ENCODE results near the gene SLC7A4.

SLC7A4 gene

GRCh38 chr22:20985720-20986119 is 46.6 kb downstream of the SLC7A4 start:
- Histone ChIP-seq H4K20me1 (ENCODE audit: insufficient read depth, low read length) (no peaks in the 10 kb centered on the region), H3K4me2 (ENCODE audit: insufficient read depth, low read length) (no peak overlapping the region), H3K9ac (ENCODE audit: low read depth, low read length) (no peak overlapping the region), H3K36me3 (ENCODE audit: insufficient read depth, low read length) (peaks cover 54% of the 10 kb centered on the region), H3K79me2 (ENCODE audit: insufficient read depth, low read length) (peaks cover 34% of the 10 kb centered on the region), H3K4me1 (ENCODE audit: insufficient read depth, low read length) (peaks cover 28% of the 10 kb centered on the region), H3K27ac (ENCODE audit: low read length) (no peak overlapping the region), H3K9me3 (ENCODE audit: insufficient read depth, low read length, severe bottlenecking) (no peaks in the 10 kb centered on the region), H3K27me3 (ENCODE audit: insufficient read depth, low read length, poor library complexity) (no peaks in the 10 kb centered on the region), H2AFZ (ENCODE audit: low read depth, low read length) (no peak overlapping the region), H3K4me3 (ENCODE audit: low read depth in 1 of 2, low read length in 2 of 2) (no peak overlapping the region)
- ATAC-seq (ENCODE audit: insufficient read depth, low read depth) (no peak), DNase-seq (no peak)
- TF ChIP-seq CTCF (IDR thresholded peaks at IDR 0.05; ENCODE audit: borderline replicate concordance, extremely low read depth, low read length, poor library complexity, severe bottlenecking) (no peak), EZH2 (IDR thresholded peaks at IDR 0.05; ENCODE audit: borderline replicate concordance, low read depth, low read length, severe bottlenecking) (no peak)

DNA sequence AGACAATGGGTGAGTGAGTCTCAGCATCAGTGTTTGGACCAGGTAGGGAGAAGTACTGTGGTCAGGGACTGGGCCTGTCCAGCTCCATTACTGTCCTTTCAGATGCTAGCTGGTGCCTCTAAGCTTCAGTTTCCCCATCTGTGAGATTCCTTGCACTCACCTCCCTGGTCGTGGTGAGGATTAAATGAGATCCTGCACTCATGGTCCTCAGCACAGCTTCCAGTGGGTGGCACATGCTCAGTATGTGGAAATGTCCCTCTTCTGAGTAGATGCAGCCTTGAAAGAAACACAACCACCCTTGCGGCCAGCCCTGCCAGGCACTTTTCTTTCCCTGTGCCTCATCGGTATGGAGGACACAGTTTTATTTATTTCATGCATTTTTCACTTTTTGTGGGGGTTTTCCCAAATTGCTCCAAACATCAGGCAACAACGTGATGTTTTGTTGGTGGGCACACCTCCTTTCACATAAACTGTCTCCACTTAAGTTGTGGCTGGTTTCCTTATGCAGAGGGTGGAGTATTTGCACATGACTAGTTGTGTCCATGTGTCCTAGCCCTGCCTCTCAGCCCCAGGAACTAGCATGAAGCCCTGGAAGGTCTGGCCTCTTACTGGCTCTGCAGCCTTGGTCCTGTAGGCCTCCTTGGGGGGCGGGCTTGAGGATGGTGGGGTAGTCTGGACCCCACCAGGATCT is 49.1 kb downstream of the SLC7A4 start:
- DNase-seq (no peak), ATAC-seq (ENCODE audit: insufficient read depth, low read depth) (no peak)
- Histone ChIP-seq H3K4me1 (ENCODE audit: insufficient read depth, low read length) (peaks cover 30% of the 10 kb centered on the region), H3K9ac (ENCODE audit: low read depth, low read length) (peak overlapping the region; percentile 88), H3K79me2 (ENCODE audit: insufficient read depth, low read length) (peaks cover 34% of the 10 kb centered on the region), H4K20me1 (ENCODE audit: insufficient read depth, low read length) (no peaks in the 10 kb centered on the region), H3K27ac (ENCODE audit: low read length) (peak overlapping the region; percentile 94), H2AFZ (ENCODE audit: low read depth, low read length) (peak overlapping the region; percentile 95; the same call in 1 of the 2 replicates), H3K9me3 (ENCODE audit: insufficient read depth, low read length, severe bottlenecking) (peaks cover 5% of the 10 kb centered on the region), H3K4me2 (ENCODE audit: insufficient read depth, low read length) (peak overlapping the region; percentile 92), H3K27me3 (ENCODE audit: insufficient read depth, low read length, poor library complexity) (no peaks in the 10 kb centered on the region), H3K4me3 (ENCODE audit: low read depth in 1 of 2, low read length in 2 of 2) (peak overlapping the region; percentile 78 to 88; a peak in 3 of 4 replicates), H3K36me3 (ENCODE audit: insufficient read depth, low read length) (peaks cover 38% of the 10 kb centered on the region)
- TF ChIP-seq EZH2 (IDR thresholded peaks at IDR 0.05; ENCODE audit: borderline replicate concordance, low read depth, low read length, severe bottlenecking), result no peak
- TF ChIP-seq CTCF (IDR thresholded peaks at IDR 0.05; ENCODE audit: borderline replicate concordance, extremely low read depth, low read length, poor library complexity, severe bottlenecking), result no peak

DNA sequence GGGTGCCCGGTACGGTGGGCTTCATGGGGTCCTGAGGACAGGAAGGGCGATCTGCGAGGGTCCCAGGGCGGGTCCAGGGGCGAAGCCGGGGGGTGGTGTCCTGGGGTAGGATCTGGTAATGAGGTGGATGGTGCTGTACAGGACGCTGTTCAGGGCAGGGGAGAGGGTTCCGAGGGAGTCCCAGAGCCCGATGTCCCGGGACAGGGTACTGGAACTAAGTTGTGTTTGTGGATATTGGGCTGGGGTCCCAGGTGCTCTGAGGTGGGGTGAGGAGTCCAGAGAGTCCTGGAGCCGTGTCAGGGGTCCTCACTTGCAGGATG is 49.8 kb downstream of the SLC7A4 start:
- Histone ChIP-seq H3K27ac (ENCODE audit: low read length) (peak overlapping the region; percentile 94), H3K4me1 (ENCODE audit: insufficient read depth, low read length) (peaks cover 30% of the 10 kb centered on the region), H4K20me1 (ENCODE audit: insufficient read depth, low read length) (no peaks in the 10 kb centered on the region), H3K9ac (ENCODE audit: low read depth, low read length) (peak overlapping the region; percentile 88), H3K36me3 (ENCODE audit: insufficient read depth, low read length) (peaks cover 33% of the 10 kb centered on the region), H2AFZ (ENCODE audit: low read depth, low read length) (peak overlapping the region; percentile 95), H3K4me3 (ENCODE audit: low read depth in 1 of 2, low read length in 2 of 2) (peak overlapping the region; percentile 78 to 88), H3K9me3 (ENCODE audit: insufficient read depth, low read length, severe bottlenecking) (peaks cover 5% of the 10 kb centered on the region), H3K4me2 (ENCODE audit: insufficient read depth, low read length) (peak overlapping the region; percentile 92), H3K27me3 (ENCODE audit: insufficient read depth, low read length, poor library complexity) (no peaks in the 10 kb centered on the region), H3K79me2 (ENCODE audit: insufficient read depth, low read length) (peaks cover 34% of the 10 kb centered on the region)
- TF ChIP-seq EZH2 (IDR thresholded peaks at IDR 0.05; ENCODE audit: borderline replicate concordance, low read depth, low read length, severe bottlenecking) (no peak), CTCF (IDR thresholded peaks at IDR 0.05; ENCODE audit: borderline replicate concordance, extremely low read depth, low read length, poor library complexity, severe bottlenecking) (no peak)
- DNase-seq (no peak), ATAC-seq (ENCODE audit: insufficient read depth, low read depth) (peak; percentile 10)

All from DND-41 (cell line).